Astrocyte (in vitro differentiated cells and primary cell): ENCODE data around the gene IQCM. TPM values are rescaled to one million over a fixed set of nuclear protein-coding genes. Genes with fewer than 3 reads are reported as not detected.

ENCODE experiments used
- DNase-seq: peaks from one replicate; pipeline ENCODE4 v3.0.0-alpha.2; 2010; ENCODE audit warnings: low read depth
- FAIRE-seq: peaks from 2 replicates; lab custom pipeline; 2011; peaks lifted over from hg19 to GRCh38; lab: Jason Lieb, UNC
- H2AFZ ChIP-seq: 2 replicates; pipeline ENCODE4 v1.6.0; 2012; ENCODE audit warnings: low read depth, low read length, inconsistent platforms
- H3K27ac ChIP-seq: 2 replicates; pipeline ENCODE4 v1.5.1; 2011; ENCODE audit warnings: low read depth, low read length, inconsistent platforms
- H3K27me3 ChIP-seq: 2 replicates; pipeline ENCODE4 v1.6.0; 2011; ENCODE audit warnings: low read length, inconsistent platforms; ENCODE audit not compliant: insufficient read depth
- H3K36me3 ChIP-seq: 2 replicates; pipeline ENCODE4 v1.5.1; 2011; ENCODE audit warnings: low read length, inconsistent platforms; ENCODE audit not compliant: insufficient read depth
- H3K4me1 ChIP-seq: 2 replicates; pipeline ENCODE4 v1.5.1; 2011; ENCODE audit warnings: low read length, inconsistent platforms; ENCODE audit not compliant: insufficient read depth
- H3K4me2 ChIP-seq: 2 replicates; pipeline ENCODE4 v1.6.0; 2012; ENCODE audit warnings: low read length, inconsistent platforms
- H3K4me3 ChIP-seq: 2 replicates; pipeline ENCODE4 v1.5.1; 2011; ENCODE audit warnings: low read depth, mild to moderate bottlenecking, low read length, inconsistent platforms; ENCODE audit not compliant: insufficient read depth
- H3K79me2 ChIP-seq: 2 replicates; pipeline ENCODE4 v1.6.0; 2012; ENCODE audit warnings: mild to moderate bottlenecking, low read length, inconsistent platforms; ENCODE audit not compliant: insufficient read depth
- H3K9ac ChIP-seq: 2 replicates; pipeline ENCODE4 v1.6.0; 2012; ENCODE audit warnings: mild to moderate bottlenecking, low read length, inconsistent platforms
- H3K9me3 ChIP-seq: 2 replicates; pipeline ENCODE4 v1.5.1; 2012; ENCODE audit warnings: low read depth, mild to moderate bottlenecking, low read length, inconsistent platforms; ENCODE audit not compliant: insufficient read depth
- H4K20me1 ChIP-seq: 2 replicates; pipeline ENCODE4 v1.6.0; 2012; ENCODE audit warnings: low read length, inconsistent platforms; ENCODE audit not compliant: insufficient read depth
- H3K27ac Mint-ChIP-seq: one replicate; pipeline ENCODE4 v1.8.0; 2021; ENCODE audit warnings: mild to moderate bottlenecking, mixed read lengths; ENCODE audit not compliant: unreplicated experiment
- H3K27me3 Mint-ChIP-seq: one replicate; pipeline ENCODE4 v1.8.0; 2021; ENCODE audit warnings: low read depth, mixed read lengths; ENCODE audit not compliant: unreplicated experiment
- H3K36me3 Mint-ChIP-seq: one replicate; pipeline ENCODE4 v1.8.0; 2021; ENCODE audit warnings: low read depth, mixed read lengths; ENCODE audit not compliant: unreplicated experiment
- H3K4me1 Mint-ChIP-seq: one replicate; pipeline ENCODE4 v1.8.0; 2021; ENCODE audit warnings: low read depth, mixed read lengths; ENCODE audit not compliant: unreplicated experiment
- H3K4me3 Mint-ChIP-seq: one replicate; pipeline ENCODE4 v1.8.0; 2021; ENCODE audit warnings: mild to moderate bottlenecking, moderate library complexity, mixed read lengths; ENCODE audit not compliant: unreplicated experiment
- H3K9me3 Mint-ChIP-seq: one replicate; pipeline ENCODE4 v1.8.0; 2021; ENCODE audit warnings: mild to moderate bottlenecking, mixed read lengths; ENCODE audit not compliant: unreplicated experiment
- CTCF ChIP-seq: IDR thresholded peaks from 2 replicates; pipeline ENCODE4 v1.5.1; 2011; ENCODE audit warnings: low read depth, mild to moderate bottlenecking, inconsistent platforms, low read length, moderate library complexity; ENCODE audit not compliant: insufficient read depth
- EZH2 ChIP-seq: IDR thresholded peaks from 2 replicates; pipeline ENCODE4 v1.6.1; 2012; ENCODE audit warnings: mild to moderate bottlenecking, low read length, inconsistent platforms; ENCODE audit not compliant: insufficient read depth
- total RNA-seq: library from RNA; stranded (reverse); gene quantifications from 2 replicates; pipeline ENCODE4 v1.2.1, GENCODE V29; 2021

The IQCM gene
- total RNA-seq, 1 donor from 2014 or later = 0.11 TPM

DNA sequence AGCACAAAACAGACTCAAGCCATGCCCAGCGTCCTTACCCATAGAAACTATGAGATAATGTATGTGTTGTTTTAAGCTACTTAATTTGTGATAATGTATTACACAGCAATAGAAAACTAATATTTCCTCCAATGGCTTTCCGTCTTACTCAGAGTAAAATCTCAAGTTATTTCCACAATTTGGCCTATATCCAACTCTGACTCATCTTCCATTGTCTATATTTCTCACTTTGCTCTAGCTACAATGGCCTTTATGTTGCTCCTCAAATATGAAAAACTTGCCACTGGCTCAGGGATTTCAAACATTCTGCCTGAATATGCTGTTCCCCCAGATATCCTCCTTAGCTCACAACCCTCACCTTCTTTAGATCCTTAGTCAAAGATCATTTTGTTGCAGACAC, 31.6 kb downstream of the IQCM start:
- H3K27ac Mint-ChIP-seq = no peak overlapping the region
- H3K9ac ChIP-seq = no peak overlapping the region
- H3K27me3 ChIP-seq = no peaks in the 10 kb centered on the region
- H3K9me3 ChIP-seq = no peaks in the 10 kb centered on the region
- H4K20me1 ChIP-seq = no peaks in the 10 kb centered on the region
- H3K79me2 ChIP-seq = no peaks in the 10 kb centered on the region
- H3K36me3 ChIP-seq = no peaks in the 10 kb centered on the region
- H3K4me1 ChIP-seq = peaks cover 10% of the 10 kb centered on the region
- H3K4me1 Mint-ChIP-seq = peaks cover 14% of the 10 kb centered on the region
- no peaks in the 10 kb centered on the region for H3K36me3 Mint-ChIP-seq
- FAIRE-seq (no peak), DNase-seq (peak; percentile 32)
- no peak for TF ChIP-seq CTCF
- no peak for TF ChIP-seq EZH2
- peaks cover 2% of the 10 kb centered on the region for H3K9me3 Mint-ChIP-seq
- no peak overlapping the region for H3K4me2 ChIP-seq
- no peak overlapping the region for H2AFZ ChIP-seq
- H3K27me3 Mint-ChIP-seq = no peaks in the 10 kb centered on the region
- no peak overlapping the region for H3K4me3 ChIP-seq
- no peak overlapping the region for H3K27ac ChIP-seq
- H3K4me3 Mint-ChIP-seq = no peak overlapping the region

GRCh38 chr4:149781150-149781549, 34.5 kb downstream of the IQCM start:
- H3K27me3 ChIP-seq = no peaks in the 10 kb centered on the region
- H3K36me3 Mint-ChIP-seq = no peaks in the 10 kb centered on the region
- no peak overlapping the region for H3K4me3 Mint-ChIP-seq
- H3K4me1 ChIP-seq = peaks cover 10% of the 10 kb centered on the region
- H3K27me3 Mint-ChIP-seq = no peaks in the 10 kb centered on the region
- no peak for TF ChIP-seq EZH2
- TF ChIP-seq CTCF = no peak
- peaks cover 2% of the 10 kb centered on the region for H3K9me3 Mint-ChIP-seq
- FAIRE-seq (peak; percentile 29), DNase-seq (peak; percentile 87)
- H3K9ac ChIP-seq = no peak overlapping the region
- no peaks in the 10 kb centered on the region for H3K36me3 ChIP-seq
- H3K79me2 ChIP-seq = no peaks in the 10 kb centered on the region
- H4K20me1 ChIP-seq = no peaks in the 10 kb centered on the region
- no peak overlapping the region for H3K27ac Mint-ChIP-seq
- H3K4me2 ChIP-seq = no peak overlapping the region
- H3K9me3 ChIP-seq = no peaks in the 10 kb centered on the region
- peak overlapping the region; percentile 20 for H2AFZ ChIP-seq
- H3K4me3 ChIP-seq = no peak overlapping the region
- H3K27ac ChIP-seq = no peak overlapping the region
- peaks cover 11% of the 10 kb centered on the region for H3K4me1 Mint-ChIP-seq

DNA sequence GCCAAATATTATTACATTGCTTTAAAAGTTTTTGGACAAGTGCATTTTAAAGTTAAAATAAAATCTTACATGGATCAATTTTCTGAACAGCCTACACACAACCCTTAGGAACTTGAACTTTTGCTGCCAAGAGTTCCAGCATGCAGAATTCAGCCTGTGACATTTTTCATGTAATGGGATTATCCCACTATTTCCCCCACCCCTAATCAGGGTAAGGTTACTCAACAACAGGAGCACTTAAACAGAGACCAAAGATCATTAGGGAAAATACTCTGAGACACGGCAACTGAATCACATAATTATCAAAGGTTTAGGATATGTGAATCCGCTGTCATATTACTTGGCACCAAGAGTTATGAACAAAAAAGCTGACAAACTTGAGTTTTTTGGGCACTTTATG, 47.2 kb downstream of the IQCM start:
- no peak overlapping the region for H3K4me2 ChIP-seq
- DNase-seq (no peak), FAIRE-seq (no peak)
- no peaks in the 10 kb centered on the region for H3K36me3 Mint-ChIP-seq
- H3K4me3 ChIP-seq = no peak overlapping the region
- no peak overlapping the region for H3K27ac ChIP-seq
- H2AFZ ChIP-seq = no peak overlapping the region
- H3K9me3 Mint-ChIP-seq = no peaks in the 10 kb centered on the region
- no peaks in the 10 kb centered on the region for H3K36me3 ChIP-seq
- no peaks in the 10 kb centered on the region for H4K20me1 ChIP-seq
- no peaks in the 10 kb centered on the region for H3K79me2 ChIP-seq
- no peak overlapping the region for H3K27ac Mint-ChIP-seq
- H3K9ac ChIP-seq = no peak overlapping the region
- no peak overlapping the region for H3K4me3 Mint-ChIP-seq
- no peaks in the 10 kb centered on the region for H3K27me3 Mint-ChIP-seq
- H3K4me1 Mint-ChIP-seq = peaks cover 21% of the 10 kb centered on the region
- TF ChIP-seq CTCF = no peak
- no peak for TF ChIP-seq EZH2
- H3K9me3 ChIP-seq = no peaks in the 10 kb centered on the region
- no peaks in the 10 kb centered on the region for H3K4me1 ChIP-seq
- no peaks in the 10 kb centered on the region for H3K27me3 ChIP-seq
